DND-41 (cell line): ENCODE measurements around the gene GAA.

ENCODE experiments used
- EZH2 ChIP-seq: IDR thresholded peaks from 3 replicates; pipeline ENCODE4 v1.6.1; 2012; ENCODE audit warnings: borderline replicate concordance, low read depth, mild to moderate bottlenecking, moderate library complexity, low read length, inconsistent platforms; ENCODE audit not compliant: severe bottlenecking
- TF ChIP-seq, protein P1 (sequence below): IDR thresholded peaks from 2 replicates; pipeline ENCODE4 v1.5.1; 2012; ENCODE audit warnings: borderline replicate concordance, low read length, moderate library complexity, mild to moderate bottlenecking; ENCODE audit not compliant: poor library complexity, severe bottlenecking; ENCODE audit errors: extremely low read depth

DNA sequence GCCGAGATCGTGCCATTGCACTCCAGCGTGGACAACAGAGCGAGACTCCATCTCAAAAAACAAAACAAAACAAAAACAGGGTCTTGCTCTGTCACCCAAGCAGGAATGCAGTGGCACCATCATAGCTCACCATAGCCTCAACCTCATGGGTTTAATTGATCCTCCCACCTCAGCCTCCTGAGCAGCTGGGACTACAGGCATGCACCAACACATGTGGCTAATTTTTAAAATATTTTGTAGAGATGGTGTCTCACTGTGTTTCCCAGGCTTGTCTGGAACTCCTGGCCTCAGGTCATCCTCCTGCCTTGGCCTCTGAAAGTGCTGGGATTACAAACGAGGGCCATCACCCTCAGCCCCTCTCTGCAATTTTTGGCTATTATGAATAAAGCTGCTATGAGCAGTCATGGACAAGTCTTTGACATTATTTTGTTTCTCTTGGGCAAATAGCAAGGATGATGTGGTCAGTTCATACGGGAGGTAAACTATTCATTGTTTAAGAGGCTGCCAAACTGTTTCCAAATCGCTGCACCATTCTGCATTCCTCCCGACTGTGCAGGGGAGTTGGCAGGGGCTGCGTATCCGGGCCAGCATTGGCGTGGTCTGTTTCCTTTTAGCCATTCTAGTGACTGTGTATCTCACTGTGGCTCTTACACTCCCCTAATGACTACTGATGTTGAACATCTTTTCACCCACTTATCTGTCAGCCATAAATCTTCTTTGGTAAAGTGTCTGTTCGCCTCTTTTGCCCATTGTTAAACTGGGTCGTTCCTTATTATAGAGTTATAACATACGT, 24.5 kb downstream of the GAA start:
- TF ChIP-seq, protein P1, sequence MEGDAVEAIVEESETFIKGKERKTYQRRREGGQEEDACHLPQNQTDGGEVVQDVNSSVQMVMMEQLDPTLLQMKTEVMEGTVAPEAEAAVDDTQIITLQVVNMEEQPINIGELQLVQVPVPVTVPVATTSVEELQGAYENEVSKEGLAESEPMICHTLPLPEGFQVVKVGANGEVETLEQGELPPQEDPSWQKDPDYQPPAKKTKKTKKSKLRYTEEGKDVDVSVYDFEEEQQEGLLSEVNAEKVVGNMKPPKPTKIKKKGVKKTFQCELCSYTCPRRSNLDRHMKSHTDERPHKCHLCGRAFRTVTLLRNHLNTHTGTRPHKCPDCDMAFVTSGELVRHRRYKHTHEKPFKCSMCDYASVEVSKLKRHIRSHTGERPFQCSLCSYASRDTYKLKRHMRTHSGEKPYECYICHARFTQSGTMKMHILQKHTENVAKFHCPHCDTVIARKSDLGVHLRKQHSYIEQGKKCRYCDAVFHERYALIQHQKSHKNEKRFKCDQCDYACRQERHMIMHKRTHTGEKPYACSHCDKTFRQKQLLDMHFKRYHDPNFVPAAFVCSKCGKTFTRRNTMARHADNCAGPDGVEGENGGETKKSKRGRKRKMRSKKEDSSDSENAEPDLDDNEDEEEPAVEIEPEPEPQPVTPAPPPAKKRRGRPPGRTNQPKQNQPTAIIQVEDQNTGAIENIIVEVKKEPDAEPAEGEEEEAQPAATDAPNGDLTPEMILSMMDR, result no peak
- TF ChIP-seq EZH2, result no peak
